HAP-1 (cell line): ENCODE results near the gene ATXN1.

Experiments used
- DNase-seq, 2 experiments: peaks; one replicate each; pipeline ENCODE4 v3.0.0-alpha.2; 2016 to 2020; ENCODE audit warnings: low spot score in 2 of 2
- H3K27me3 ChIP-seq: fragments of 250-450 bp; sonication (Bioruptor Pico); 2 replicates; pipeline ENCODE4 v1.5.1; 2020; ENCODE audit warnings: low read depth, mild to moderate bottlenecking, moderate library complexity
- H3K36me3 ChIP-seq: fragments of 250-450 bp; sonication (Bioruptor Pico); replicated peaks from 2 replicates; pipeline ENCODE4 v1.5.1; 2020; ENCODE audit warnings: mild to moderate bottlenecking
- H3K4me1 ChIP-seq: fragments of 250-450 bp; sonication (Bioruptor Pico); 2 replicates; pipeline ENCODE4 v1.5.1; 2020; ENCODE audit warnings: mild to moderate bottlenecking
- H3K4me3 ChIP-seq: fragments of 250-450 bp; sonication (Bioruptor Pico); 2 replicates; pipeline ENCODE4 v1.5.1; 2020; ENCODE audit warnings: mild to moderate bottlenecking, moderate library complexity
- H3K9me3 ChIP-seq: fragments of 250-450 bp; sonication (Bioruptor Pico); 2 replicates; pipeline ENCODE4 v1.5.1; 2020; ENCODE audit warnings: mild to moderate bottlenecking, moderate library complexity
- in situ Hi-C: fragments of 300-500 bp; cut with MboI; formaldehyde crosslinking; loops from 3 replicates; pipeline ENCODE4 v1.14.3; 2020; ENCODE audit warnings: low sequenced_read_pairs, inconsistent platforms, mixed read lengths

Gene ATXN1

GRCh38 chr6:16306334-16306733 is 454.9 kb downstream of the ATXN1 start:
- in situ Hi-C loops, result no loop called here
- no peak overlapping the region for H3K4me3 ChIP-seq
- no peaks in the 10 kb centered on the region for H3K9me3 ChIP-seq
- peaks cover 2% of the 10 kb centered on the region; the same call in 1 of the 2 replicates for H3K4me1 ChIP-seq
- DNase-seq, result no peak
- no peaks in the 10 kb centered on the region for H3K27me3 ChIP-seq
- H3K36me3 ChIP-seq, result no peaks in the 10 kb centered on the region

GRCh38 chr6:16305788-16306187 is 455.5 kb downstream of the ATXN1 start:
- no peaks in the 10 kb centered on the region for H3K36me3 ChIP-seq
- H3K4me1 ChIP-seq, result peaks cover 2% of the 10 kb centered on the region; the same call in 1 of the 2 replicates
- no peak for DNase-seq
- H3K4me3 ChIP-seq, result no peak overlapping the region
- in situ Hi-C loops, result no loop called here
- no peaks in the 10 kb centered on the region for H3K27me3 ChIP-seq
- no peaks in the 10 kb centered on the region for H3K9me3 ChIP-seq

GRCh38 chr6:16305246-16305725 is 456.0 kb downstream of the ATXN1 start:
- H3K36me3 ChIP-seq, result no peaks in the 10 kb centered on the region
- no peaks in the 10 kb centered on the region for H3K27me3 ChIP-seq
- no peak for DNase-seq
- H3K4me3 ChIP-seq, result no peak overlapping the region
- H3K9me3 ChIP-seq, result no peaks in the 10 kb centered on the region
- in situ Hi-C loops, result no loop called here
- H3K4me1 ChIP-seq, result peaks cover 2% of the 10 kb centered on the region; the same call in 1 of the 2 replicates

- Histone ChIP-seq H3K27me3 (no peaks in the 10 kb centered on the region), H3K36me3 (no peaks in the 10 kb centered on the region), H3K4me1 (no peaks in the 10 kb centered on the region), H3K9me3 (no peaks in the 10 kb centered on the region), H3K4me3 (no peak overlapping the region)
- in situ Hi-C loops, result no loop called here
- DNase-seq, result no peak
These were observed 458.3 kb downstream of the ATXN1 start for GRCh38 chr6:16302721-16303552.

GRCh38 chr6:16301511-16301910 is 459.7 kb downstream of the ATXN1 start:
- in situ Hi-C loops, result no loop called here
- no peak for DNase-seq
- Histone ChIP-seq H3K4me3 (no peak overlapping the region), H3K9me3 (no peaks in the 10 kb centered on the region), H3K36me3 (no peaks in the 10 kb centered on the region), H3K27me3 (no peaks in the 10 kb centered on the region), H3K4me1 (no peaks in the 10 kb centered on the region)

- no peaks in the 10 kb centered on the region for H3K36me3 ChIP-seq
- H3K4me1 ChIP-seq, result no peaks in the 10 kb centered on the region
- H3K9me3 ChIP-seq, result no peaks in the 10 kb centered on the region
- H3K4me3 ChIP-seq, result no peak overlapping the region
- DNase-seq, result no peak
- in situ Hi-C loops, result no loop called here
- no peaks in the 10 kb centered on the region for H3K27me3 ChIP-seq
These were observed 461.4 kb downstream of the ATXN1 start for GRCh38 chr6:16299861-16300260.

- in situ Hi-C loops, result no loop called here
- Histone ChIP-seq H3K4me1 (no peaks in the 10 kb centered on the region), H3K4me3 (no peak overlapping the region), H3K36me3 (no peaks in the 10 kb centered on the region), H3K9me3 (no peaks in the 10 kb centered on the region), H3K27me3 (no peaks in the 10 kb centered on the region)
- no peak for DNase-seq
These were observed 465.1 kb downstream of the ATXN1 start for GRCh38 chr6:16296061-16296670.

GRCh38 chr6:16295471-16295870 is 465.8 kb downstream of the ATXN1 start:
- in situ Hi-C loops, result no loop called here
- Histone ChIP-seq H3K27me3 (no peaks in the 10 kb centered on the region), H3K9me3 (no peaks in the 10 kb centered on the region), H3K4me1 (no peaks in the 10 kb centered on the region), H3K4me3 (no peak overlapping the region), H3K36me3 (no peaks in the 10 kb centered on the region)
- no peak for DNase-seq

GRCh38 chr6:16295060-16295459 is 466.2 kb downstream of the ATXN1 start:
- H3K27me3 ChIP-seq, result no peaks in the 10 kb centered on the region
- H3K4me1 ChIP-seq, result no peaks in the 10 kb centered on the region
- H3K4me3 ChIP-seq, result no peak overlapping the region
- H3K36me3 ChIP-seq, result no peaks in the 10 kb centered on the region
- H3K9me3 ChIP-seq, result no peaks in the 10 kb centered on the region
- in situ Hi-C loops, result no loop called here
- DNase-seq, result no peak

- Histone ChIP-seq H3K36me3 (no peaks in the 10 kb centered on the region), H3K9me3 (no peaks in the 10 kb centered on the region), H3K4me1 (no peaks in the 10 kb centered on the region), H3K27me3 (no peaks in the 10 kb centered on the region), H3K4me3 (no peak overlapping the region)
- no peak for DNase-seq
- in situ Hi-C loops, result no loop called here
These were observed 466.9 kb downstream of the ATXN1 start for GRCh38 chr6:16294371-16294770.

- no peaks in the 10 kb centered on the region for H3K4me1 ChIP-seq
- no peak for DNase-seq
- no peaks in the 10 kb centered on the region for H3K27me3 ChIP-seq
- H3K9me3 ChIP-seq, result no peaks in the 10 kb centered on the region
- in situ Hi-C loops, result no loop called here
- H3K4me3 ChIP-seq, result no peak overlapping the region
- no peaks in the 10 kb centered on the region for H3K36me3 ChIP-seq
These were observed 468.3 kb downstream of the ATXN1 start for GRCh38 chr6:16292942-16293341.

GRCh38 chr6:16292432-16292831 is 468.8 kb downstream of the ATXN1 start:
- in situ Hi-C loops, result no loop called here

GRCh38 chr6:16291739-16292138 is 469.5 kb downstream of the ATXN1 start:
- Histone ChIP-seq H3K9me3 (no peaks in the 10 kb centered on the region), H3K4me1 (no peaks in the 10 kb centered on the region), H3K4me3 (no peak overlapping the region), H3K27me3 (no peaks in the 10 kb centered on the region), H3K36me3 (no peaks in the 10 kb centered on the region)
- in situ Hi-C loops, result no loop called here
- no peak for DNase-seq

More at GRCh38 chr6:16292432-16292831, 468.8 kb downstream of the ATXN1 start:
- Histone ChIP-seq H3K4me1 (no peaks in the 10 kb centered on the region), H3K4me3 (no peak overlapping the region), H3K36me3 (no peaks in the 10 kb centered on the region), H3K9me3 (no peaks in the 10 kb centered on the region), H3K27me3 (no peaks in the 10 kb centered on the region)
- DNase-seq, result no peak

GRCh38 chr6:16288163-16288562 is 473.1 kb downstream of the ATXN1 start:
- Histone ChIP-seq H3K9me3 (no peaks in the 10 kb centered on the region), H3K36me3 (no peaks in the 10 kb centered on the region), H3K4me3 (no peak overlapping the region), H3K27me3 (no peaks in the 10 kb centered on the region), H3K4me1 (no peaks in the 10 kb centered on the region)
- in situ Hi-C loops, result no loop called here
- DNase-seq, result no peak
